OCI-LY1 (cell line): ENCODE results near the gene OR6S1.

Experiments
- H2AFZ ChIP-seq: fragments of 200-600 bp; sonication (generic), shearing (Covaris generic); 2 replicates; pipeline ENCODE4 v1.6.0; 2014; ENCODE audit warnings: antibody characterized with exemption, mild to moderate bottlenecking, low read length
- H3F3A ChIP-seq: fragments of 200-600 bp; sonication (generic), shearing (Covaris generic); 2 replicates; pipeline ENCODE4 v1.6.0; 2014; ENCODE audit warnings: mild to moderate bottlenecking, antibody characterized with exemption, low read length, moderate library complexity; ENCODE audit not compliant: insufficient read depth
- H3K27ac ChIP-seq: fragments of 200-600 bp; sonication (generic); 2 replicates; pipeline ENCODE4 v1.5.1; 2014; ENCODE audit warnings: low read length, mixed run types, mild to moderate bottlenecking, low read depth; ENCODE audit not compliant: poor library complexity, severe bottlenecking
- H3K27me3 ChIP-seq: fragments of 200-600 bp; sonication (generic); 2 replicates; pipeline ENCODE4 v1.6.0; 2014; ENCODE audit warnings: antibody characterized with exemption, mild to moderate bottlenecking, low read length, moderate library complexity; ENCODE audit not compliant: insufficient read depth
- H3K36me3 ChIP-seq: fragments of 200-600 bp; sonication (generic); 2 replicates; pipeline ENCODE4 v1.6.1; 2014; ENCODE audit warnings: mild to moderate bottlenecking, antibody characterized with exemption, low read length, moderate library complexity, mixed read lengths; ENCODE audit not compliant: insufficient read depth
- H3K4me1 ChIP-seq: fragments of 200-600 bp; sonication (generic); 2 replicates; pipeline ENCODE4 v1.5.1; 2014; ENCODE audit warnings: mild to moderate bottlenecking, low read length, moderate library complexity; ENCODE audit not compliant: insufficient read depth, severe bottlenecking
- H3K4me2 ChIP-seq: fragments of 200-600 bp; sonication (generic), shearing (Covaris generic); 2 replicates; pipeline ENCODE4 v1.6.1; 2014; ENCODE audit warnings: low read length
- H3K4me3 ChIP-seq: fragments of 200-600 bp; sonication (generic); 2 replicates; pipeline ENCODE4 v1.5.1; 2014; ENCODE audit warnings: low read length, low read depth, mild to moderate bottlenecking, mixed read lengths; ENCODE audit not compliant: poor library complexity, severe bottlenecking
- H3K79me2 ChIP-seq: fragments of 200-600 bp; shearing (Covaris generic); 2 replicates; pipeline ENCODE4 v1.6.1; 2016; ENCODE audit warnings: mixed run types, low read length, mixed read lengths; ENCODE audit not compliant: insufficient read depth
- H3K9ac ChIP-seq: fragments of 200-600 bp; sonication (generic), shearing (Covaris generic); 2 replicates; pipeline ENCODE4 v1.6.1; 2014; ENCODE audit warnings: mild to moderate bottlenecking, low read length, mixed read lengths
- H3K9me2 ChIP-seq: fragments of 200-600 bp; sonication (generic), shearing (Covaris generic); 2 replicates; pipeline ENCODE4 v1.6.1; 2014; ENCODE audit warnings: low read depth, mild to moderate bottlenecking, low read length, mixed read lengths
- H3K9me3 ChIP-seq: fragments of 200-600 bp; shearing (Covaris generic); 2 replicates; pipeline ENCODE4 v1.6.1; 2014; ENCODE audit warnings: low read length, mixed read lengths
- H4K20me1 ChIP-seq: fragments of 200-600 bp; sonication (generic), shearing (Covaris generic); 2 replicates; pipeline ENCODE4 v1.6.0; 2016; ENCODE audit warnings: mild to moderate bottlenecking, low read length; ENCODE audit not compliant: insufficient read depth
- CTCF ChIP-seq: fragments of 200-600 bp; sonication (generic), shearing (Covaris generic); IDR thresholded peaks from 2 replicates; pipeline ENCODE4 v1.5.1; 2017; ENCODE audit warnings: mild to moderate bottlenecking, antibody characterized with exemption, low read length, moderate library complexity, mixed read lengths
- EZH2 ChIP-seq: fragments of 200-600 bp; sonication (generic), shearing (Covaris generic); IDR thresholded peaks from 2 replicates; pipeline ENCODE4 v1.8.0; 2017; ENCODE audit warnings: borderline replicate concordance, mixed run types, mild to moderate bottlenecking, antibody characterized with exemption, low read length, moderate library complexity, mixed read lengths

Gene OR6S1

GRCh38 chr14:20683891-20684661 lies 42.6 kb upstream of the OR6S1 start, which contains the start of gene RNASE4:
TSS of gene RNASE4 (plus strand) at chr14:20684560. CDS start at chr14:20699372, 14,812 bp downstream.
- H3K36me3 ChIP-seq: no peaks in the 10 kb centered on the region
- TF ChIP-seq EZH2 (no peak), CTCF (no peak)
- H3K27ac ChIP-seq: peak within 1 kb of the TSS; percentile 94
- peaks cover 35% of the 10 kb centered on the region for H3K4me1 ChIP-seq
- H3K27me3 ChIP-seq: no peaks in the 10 kb centered on the region
- H3K9ac ChIP-seq: peak within 1 kb of the TSS; percentile 88
- H3K9me2 ChIP-seq: no peaks in the 10 kb centered on the region
- peak within 1 kb of the TSS; percentile 80 for H3K4me3 ChIP-seq
- no peaks in the 10 kb centered on the region for H4K20me1 ChIP-seq
- no peaks in the 10 kb centered on the region for H3F3A ChIP-seq
- H3K4me2 ChIP-seq: peak within 1 kb of the TSS; percentile 87
- H3K79me2 ChIP-seq: no peaks in the 10 kb centered on the region
- peak within 1 kb of the TSS; percentile 8; the same call in 1 of the 2 replicates for H2AFZ ChIP-seq
- H3K9me3 ChIP-seq: no peaks in the 10 kb centered on the region

GRCh38 chr14:20683125-20683890 lies 41.8 kb upstream of the OR6S1 start:
- H3K4me1 ChIP-seq: peaks cover 35% of the 10 kb centered on the region
- H3K27ac ChIP-seq: peak overlapping the region; percentile 94
- H3K9me2 ChIP-seq: no peaks in the 10 kb centered on the region
- H4K20me1 ChIP-seq: no peaks in the 10 kb centered on the region
- H2AFZ ChIP-seq: no peak overlapping the region
- no peaks in the 10 kb centered on the region for H3K27me3 ChIP-seq
- H3K79me2 ChIP-seq: no peaks in the 10 kb centered on the region
- peak overlapping the region; percentile 88 for H3K9ac ChIP-seq
- H3F3A ChIP-seq: no peaks in the 10 kb centered on the region
- peak overlapping the region; percentile 80 for H3K4me3 ChIP-seq
- H3K9me3 ChIP-seq: no peaks in the 10 kb centered on the region
- no peaks in the 10 kb centered on the region for H3K36me3 ChIP-seq
- H3K4me2 ChIP-seq: peak overlapping the region; percentile 87
- TF ChIP-seq CTCF: no peak

GRCh38 chr14:20682435-20683124 lies 41.1 kb upstream of the OR6S1 start:
- Histone ChIP-seq H3K4me3 (peak overlapping the region; percentile 80), H3K27me3 (no peaks in the 10 kb centered on the region), H3K9ac (peak overlapping the region; percentile 88), H3K9me3 (no peaks in the 10 kb centered on the region), H3K9me2 (no peaks in the 10 kb centered on the region), H3K27ac (peak overlapping the region; percentile 94), H4K20me1 (no peaks in the 10 kb centered on the region), H3K79me2 (no peaks in the 10 kb centered on the region), H3F3A (no peaks in the 10 kb centered on the region), H3K4me1 (peaks cover 35% of the 10 kb centered on the region), H2AFZ (0 out of 2 replicates have a peak overlapping the region, but pooled peaks have one; percentile 10), H3K36me3 (no peaks in the 10 kb centered on the region), H3K4me2 (peak overlapping the region; percentile 87)
- TF ChIP-seq EZH2 (no peak), CTCF (no peak)
